GM12878 (cell line): ENCODE results near the gene FRAS1. TPM values are rescaled to one million over a fixed set of nuclear protein-coding genes. Genes with fewer than 3 reads are reported as not detected.

Source experiments
- ATAC-seq: fragments of 200-7000 bp; cut with Tn5 transposase; 3 replicates; pipeline ENCODE4 v1.9.1; 2020; ENCODE audit warnings: mild to moderate bottlenecking, moderate library complexity
- BruUV-seq: library from RNA; stranded (reverse); fragments of 400-500 nt; replicated peaks from 2 replicates; lab custom pipeline; 2021; lab: Mats Ljungman, UMichigan
- CTCF ChIA-PET: fragments of 300-600 bp; sonication (Branson Sonifier 250); formaldehyde crosslinking; extraction: SDS; loops from one replicate; lab custom pipeline; 2021; ENCODE audit warnings: inconsistent platforms; lab: Yijun Ruan, JAX
- POLR2A ChIA-PET: fragments of 350-600 bp; formaldehyde crosslinking; extraction: SDS; loops from one replicate; lab custom pipeline; 2021; ENCODE audit warnings: inconsistent platforms; lab: Charles Lee
- RAD21 ChIA-PET: fragments of 300-600 bp; sonication (Branson Sonifier 250); formaldehyde crosslinking; loops from one replicate; lab custom pipeline; 2023; ENCODE audit warnings: antibody characterized with exemption; ENCODE audit not compliant: unreplicated experiment; lab: Charles Lee
- SMC1A ChIA-PET: fragments of 300-600 bp; sonication (Branson Sonifier 250); formaldehyde crosslinking; loops from one replicate; lab custom pipeline; 2023; ENCODE audit not compliant: unreplicated experiment, uncharacterized antibody; lab: Charles Lee
- DNase-seq: peaks from one replicate; pipeline ENCODE4 v3.0.0-alpha.2; 2011; ENCODE audit warnings: low read depth, low spot score
- FAIRE-seq: peaks from 3 replicates; lab custom pipeline; 2011; peaks lifted over from hg19 to GRCh38; lab: Jason Lieb, UNC
- H2AFZ ChIP-seq: 2 replicates; pipeline ENCODE4 v1.6.0; 2011; ENCODE audit warnings: low read depth, low read length, control low read depth; ENCODE audit not compliant: control insufficient read depth
- H3K27ac ChIP-seq: 2 replicates; pipeline ENCODE4 v1.5.1; 2011; ENCODE audit warnings: control low read depth; ENCODE audit not compliant: control insufficient read depth, insufficient read depth
- H3K27me3 ChIP-seq, 2 experiments: replicated peaks in 1 of 2; 2 replicates each; pipeline versions ENCODE4 v1.6.0 to v1.6.1; 2011; ENCODE audit warnings: low read length in 1 of 2; ENCODE audit not compliant: control insufficient read depth in 2 of 2, insufficient read depth in 2 of 2
- H3K36me3 ChIP-seq, 2 experiments: 2 replicates each; pipeline ENCODE4 v1.5.1; 2011; ENCODE audit warnings: low read length in 1 of 2; ENCODE audit not compliant: control insufficient read depth in 2 of 2, insufficient read depth in 2 of 2
- H3K4me1 ChIP-seq: 2 replicates; pipeline ENCODE4 v1.6.1; 2011; ENCODE audit warnings: mild to moderate bottlenecking, low read length, moderate library complexity, mixed read lengths; ENCODE audit not compliant: control insufficient read depth, insufficient read depth
- H3K4me2 ChIP-seq: 2 replicates; pipeline ENCODE4 v1.6.0; 2011; ENCODE audit warnings: control low read depth; ENCODE audit not compliant: control insufficient read depth, insufficient read depth
- H3K4me3 ChIP-seq: fragments of 200-600 bp; sonication (generic); 2 replicates; pipeline ENCODE4 v1.5.1; 2016
- H3K79me2 ChIP-seq: 2 replicates; pipeline ENCODE4 v1.6.0; 2011; ENCODE audit warnings: low read length; ENCODE audit not compliant: control insufficient read depth, insufficient read depth
- H3K9ac ChIP-seq: 2 replicates; pipeline ENCODE4 v1.8.0; 2011; ENCODE audit warnings: low read length, control low read depth, mixed read lengths; ENCODE audit not compliant: control insufficient read depth, insufficient read depth
- H3K9me3 ChIP-seq: replicated peaks from 3 replicates; pipeline ENCODE4 v1.5.1; 2011; ENCODE audit warnings: mild to moderate bottlenecking, low read length; ENCODE audit not compliant: control insufficient read depth, insufficient read depth
- H4K20me1 ChIP-seq: 2 replicates; pipeline ENCODE4 v1.6.0; 2011; ENCODE audit not compliant: control insufficient read depth, insufficient read depth
- CHD1 ChIP-seq: IDR thresholded peaks from 2 replicates; pipeline ENCODE4 v1.6.1; 2012; ENCODE audit warnings: low read depth, low read length, improper control_type of control experiment
- CREM ChIP-seq: IDR thresholded peaks from 2 replicates; pipeline ENCODE4 v1.6.1; 2014; ENCODE audit warnings: antibody characterized with exemption, low read depth
- FOXM1 ChIP-seq: IDR thresholded peaks from 2 replicates; pipeline ENCODE4 v1.6.1; 2012; ENCODE audit warnings: low read depth, mild to moderate bottlenecking, inconsistent platforms, low read length, moderate library complexity
- MTA2 ChIP-seq: fragments of 450-650 bp; IDR thresholded peaks from 2 replicates; pipeline ENCODE4 v1.6.1; 2016; ENCODE audit warnings: low read depth, mild to moderate bottlenecking, moderate library complexity
- NBN ChIP-seq: fragments of 450-650 bp; IDR thresholded peaks from 2 replicates; pipeline ENCODE4 v1.6.1; 2016
- RBBP5 ChIP-seq: fragments of 200-600 bp; sonication (generic); conservative IDR thresholded peaks from 2 replicates; pipeline ENCODE4 v1.6.1; 2016
- SUPT20H ChIP-seq: IDR thresholded peaks from 2 replicates; pipeline ENCODE4 v1.6.1; 2011; ENCODE audit warnings: low read depth, mild to moderate bottlenecking, low read length, moderate library complexity, borderline replicate concordance; ENCODE audit not compliant: control insufficient read depth
- SUZ12 ChIP-seq: fragments of 200-600 bp; sonication (generic); IDR thresholded peaks from one replicate; pipeline ENCODE4 v1.6.1; 2018; ENCODE audit warnings: antibody characterized with exemption, mild to moderate bottlenecking; ENCODE audit not compliant: unreplicated experiment
- WRNIP1 ChIP-seq: IDR thresholded peaks from 2 replicates; pipeline ENCODE4 v1.6.1; 2011; ENCODE audit warnings: low read depth, low read length, improper control_type of control experiment, borderline replicate concordance
- YBX1 ChIP-seq: fragments of 450-650 bp; IDR thresholded peaks from 2 replicates; pipeline ENCODE4 v1.6.1; 2016; ENCODE audit warnings: antibody characterized with exemption
- ZNF274 ChIP-seq: IDR thresholded peaks from one replicate; pipeline ENCODE4 v1.8.0; 2011; ENCODE audit not compliant: insufficient read length, insufficient read depth
- WGBS: methylation state at CpG from one replicate; pipeline ENCODE4 v1.1.6; 2016; ENCODE audit warnings: low lambda C conversion rate; ENCODE audit not compliant: insufficient replicate concordance, insufficient coverage; ENCODE audit errors: missing lambda C conversion rate; 5-methylcytosine and 5-hydroxymethylcytosine counted together
- in situ Hi-C: fragments of 300-500 bp; cut with MboI; formaldehyde crosslinking; loops from 9 replicates; pipeline ENCODE4 v1.14.3; 2018; ENCODE audit warnings: mixed read lengths
- intact Hi-C: fragments of 100-400 bp; cut with micrococcal nuclease; formaldehyde crosslinking; loops from one replicate; pipeline ENCODE4 v1.14.2; 2022; ENCODE audit not compliant: unreplicated experiment
- polyA plus RNA-seq, 11 experiments: library from polyadenylated mRNA; depleted of rRNA in 4 of 11; unstranded in 6 of 11; stranded (reverse) in 5 of 11; fragments of >200 nt; fragmentation: Nextera tagmentation in 4 of 11; fragmentation: Illumina TruSeq in 1 of 11; extraction: Ambion mirVana in 4 of 11; extraction: Trizol in 1 of 11; gene quantifications; 1 replicate in 1 of 11; 2 replicates in 10 of 11; pipeline versions ENCODE4 v1.2.1 to v1.2.3, GENCODE V29; 2011 to 2016; ENCODE audit warnings: inconsistent platforms in 2 of 11, missing spikeins in 2 of 11, low read depth in 1 of 11
- total RNA-seq, 4 experiments: library from RNA; depleted of rRNA in 3 of 4; stranded (reverse); fragments of >200 nt in 3 of 4; fragmentation: Illumina TruSeq in 1 of 4; extraction: Trizol in 1 of 4; gene quantifications; 2 replicates each; pipeline versions ENCODE4 v1.2.1 to v1.2.3, GENCODE V29; 2013 to 2021

Gene FRAS1
- total and polyA plus RNA-seq, 10 of the 15 experiments (the other 5 are each of a cell fraction or from before 2014, with no cell fraction given), result 0.08 to 11.7 (median 0.20) TPM

- TF ChIP-seq SUPT20H, result no peak
- TF ChIP-seq YBX1, result no peak
- TF ChIP-seq FOXM1, result no peak
- no peak for TF ChIP-seq ZNF274
- TF ChIP-seq SUZ12, result no peak
- no peak for TF ChIP-seq NBN
- no peak for TF ChIP-seq WRNIP1
Measured at GRCh38 chr4:78190595-78190994, 133.5 kb downstream of the FRAS1 start (continued).

DNA sequence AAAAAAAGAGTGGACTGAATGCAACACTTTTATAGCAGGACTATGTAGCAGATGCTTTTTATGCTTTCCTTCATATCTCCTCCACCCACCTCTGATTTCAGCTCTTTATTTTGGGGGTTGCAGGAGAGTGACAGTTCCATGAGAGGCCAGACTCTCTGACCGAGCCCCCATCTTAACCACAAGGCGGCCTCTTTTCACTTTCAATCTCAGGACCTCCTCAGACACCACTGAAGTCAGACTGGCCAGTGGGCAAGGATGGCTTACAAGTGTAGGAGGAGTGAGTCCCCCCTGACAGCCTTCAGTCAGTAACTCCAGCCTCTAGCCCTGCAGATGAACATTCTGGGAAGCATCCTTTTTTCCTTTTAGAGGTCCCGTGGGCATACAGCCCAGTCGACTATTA is 140.8 kb downstream of the FRAS1 start:
- no peaks in the 10 kb centered on the region for H3K36me3 ChIP-seq
- no peak for TF ChIP-seq CREM
- TF ChIP-seq RBBP5, result no peak
- TF ChIP-seq MTA2, result no peak
- no peak for TF ChIP-seq CHD1
- H3K9ac ChIP-seq, result no peak overlapping the region
- POLR2A ChIA-PET, result interaction anchor here (0.6 to 2.1 kb wide), 4 partner anchors 9 to 611 kb away, joined by 3 to 6 read pairs (median 4); no protein-coding TSS in a partner anchor
- SMC1A ChIA-PET, result interaction anchor here (1.3 to 1.6 kb wide), 3 partner anchors 13 to 138 kb away, joined by 3 to 4 read pairs (median 3); no protein-coding TSS in a partner anchor
- H4K20me1 ChIP-seq, result no peaks in the 10 kb centered on the region
- RAD21 ChIA-PET, result interaction anchor here (1.2 kb wide), 1 partner anchor 137 kb away, joined by 3 read pairs; no protein-coding TSS in a partner anchor
- no peak for FAIRE-seq
- no peaks in the 10 kb centered on the region for H3K79me2 ChIP-seq
- CTCF ChIA-PET, result no interaction called here
- H3K9me3 ChIP-seq, result no peaks in the 10 kb centered on the region
- in situ Hi-C loops (no loop called here), intact Hi-C loops (no loop called here)
- H3K4me3 ChIP-seq, result no peak overlapping the region
- no peak for DNase-seq
- ATAC-seq, result peak; percentile 87
- H3K4me2 ChIP-seq, result no peak overlapping the region
- no peak overlapping the region for H2AFZ ChIP-seq
- no peaks in the 10 kb centered on the region for H3K27me3 ChIP-seq
- 14% methylated on average over 4 of the region's 4 CpGs for WGBS
- no peaks in the 10 kb centered on the region for H3K4me1 ChIP-seq
- H3K27ac ChIP-seq, result no peak overlapping the region
- BruUV-seq, result no TSS peak
